HG02884 (cell line): ENCODE measurements around the gene PHPT1.

Experiments used
- ATAC-seq: cut with Tn5 transposase; IDR thresholded peaks from one replicate; pipeline ENCODE4 v1.9.1; 2021; ENCODE audit warnings: mild to moderate bottlenecking, moderate library complexity; ENCODE audit not compliant: unreplicated experiment

The PHPT1 gene

DNA sequence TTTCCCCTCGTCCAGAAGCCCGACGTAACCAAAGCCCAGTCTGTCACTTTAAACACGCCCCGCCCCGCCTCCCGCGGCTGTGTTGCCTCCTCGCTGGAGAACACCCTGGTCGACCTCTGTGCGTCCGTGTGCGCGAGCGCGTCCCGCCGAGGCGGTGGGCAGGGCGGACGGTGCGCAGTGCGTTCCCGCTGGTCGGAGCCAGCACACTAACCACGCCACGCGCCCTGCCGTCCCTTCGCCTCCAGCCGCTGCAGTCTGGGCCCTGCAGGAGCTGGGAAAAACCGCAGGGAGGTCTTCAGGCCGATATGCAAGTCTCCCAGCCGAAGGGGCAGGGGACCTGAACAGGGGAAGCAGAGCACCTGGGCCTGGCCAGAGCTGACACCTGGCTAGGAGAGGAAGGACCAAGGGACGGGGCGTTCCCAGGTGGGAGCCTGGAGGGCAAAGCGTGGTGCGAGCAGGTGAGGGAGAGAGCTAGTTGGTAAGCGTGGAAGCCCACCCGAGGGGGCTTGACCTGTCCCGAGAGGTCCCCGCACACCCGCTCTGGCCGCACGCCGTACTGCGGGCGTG, 1.3 kb upstream of the PHPT1 start:
- no peak for ATAC-seq

DNA sequence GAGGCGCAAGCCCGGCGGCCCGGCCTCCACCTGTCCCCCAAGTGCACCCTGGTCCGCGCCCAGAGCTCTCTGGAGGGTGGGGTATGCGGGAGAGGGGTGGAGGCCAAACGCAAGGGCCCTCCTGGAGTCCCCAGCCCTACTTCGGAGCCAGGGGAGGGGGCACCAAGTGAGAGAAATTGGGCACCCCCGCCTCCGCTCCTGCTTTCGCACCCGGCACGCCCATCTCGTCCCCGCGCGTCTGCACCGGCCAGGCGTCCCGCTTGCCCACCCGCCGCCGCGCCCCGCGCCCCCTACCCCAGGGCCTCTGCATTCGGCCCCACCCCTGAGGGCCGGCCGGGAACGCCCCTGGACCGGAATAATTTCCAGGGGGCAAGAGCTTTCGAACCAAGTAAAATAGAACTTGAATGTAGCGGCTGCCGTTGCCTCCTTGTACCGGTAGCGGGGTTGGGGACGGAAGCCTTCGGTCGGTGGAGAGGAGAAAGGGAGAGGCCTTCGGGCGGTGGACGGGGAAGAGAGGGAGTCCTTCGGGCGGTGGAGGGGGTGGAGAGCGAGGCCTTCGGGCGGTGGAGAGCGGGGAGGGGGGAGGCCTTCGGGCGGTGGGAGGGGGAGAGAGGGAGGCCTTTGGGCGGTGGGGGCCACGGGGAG, 694 bp upstream of the PHPT1 start:
- ATAC-seq = no peak

- ATAC-seq = no peak
These were observed 1.0 kb downstream of the PHPT1 start for GRCh38 chr9:136849960-136850865.

- no peak for ATAC-seq
These were observed 1.9 kb downstream of the PHPT1 start for GRCh38 chr9:136850866-136851775.

DNA sequence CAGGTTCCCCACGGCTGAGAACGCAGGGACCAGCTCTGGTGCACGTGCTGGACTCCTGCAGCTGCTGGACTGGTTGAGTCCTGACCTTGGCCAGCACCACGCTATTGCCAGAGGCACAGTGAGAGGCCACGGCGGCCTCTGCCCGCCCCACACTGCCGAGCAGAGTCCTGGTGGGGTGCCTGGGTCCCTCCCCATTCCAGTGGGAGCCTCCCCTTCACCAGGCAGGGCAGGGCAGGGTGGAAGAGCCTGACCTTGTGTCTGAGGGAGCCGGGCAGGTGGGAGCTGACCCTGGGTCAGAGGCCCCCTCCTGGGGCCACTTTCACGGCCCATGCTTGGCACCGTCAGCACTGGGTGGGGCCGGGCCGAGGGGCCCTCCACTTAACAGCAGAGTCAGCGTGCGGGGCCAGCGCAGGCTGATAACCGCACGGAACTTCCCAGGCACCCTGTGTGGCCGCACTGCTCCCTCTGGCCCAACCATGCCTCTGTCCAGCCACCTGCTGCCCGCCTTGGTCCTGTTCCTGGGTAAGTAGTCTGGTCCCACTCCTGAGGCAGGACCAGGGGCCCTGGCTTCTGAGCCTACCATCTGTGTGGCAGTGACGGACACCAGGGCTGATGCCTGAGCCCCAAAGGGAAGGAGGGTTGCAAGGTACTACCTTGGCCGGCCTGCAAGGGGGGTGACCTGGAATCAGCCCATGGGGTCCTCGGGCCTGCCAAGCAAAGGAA, 2.9 kb downstream of the PHPT1 start, which contains the start of gene MAMDC4:
MAMDC4 (plus strand) TSS at position 406 of the 723 bp plus-strand sequence; CDS start at position 477, 71 bp downstream.
- ATAC-seq = no peak

DNA sequence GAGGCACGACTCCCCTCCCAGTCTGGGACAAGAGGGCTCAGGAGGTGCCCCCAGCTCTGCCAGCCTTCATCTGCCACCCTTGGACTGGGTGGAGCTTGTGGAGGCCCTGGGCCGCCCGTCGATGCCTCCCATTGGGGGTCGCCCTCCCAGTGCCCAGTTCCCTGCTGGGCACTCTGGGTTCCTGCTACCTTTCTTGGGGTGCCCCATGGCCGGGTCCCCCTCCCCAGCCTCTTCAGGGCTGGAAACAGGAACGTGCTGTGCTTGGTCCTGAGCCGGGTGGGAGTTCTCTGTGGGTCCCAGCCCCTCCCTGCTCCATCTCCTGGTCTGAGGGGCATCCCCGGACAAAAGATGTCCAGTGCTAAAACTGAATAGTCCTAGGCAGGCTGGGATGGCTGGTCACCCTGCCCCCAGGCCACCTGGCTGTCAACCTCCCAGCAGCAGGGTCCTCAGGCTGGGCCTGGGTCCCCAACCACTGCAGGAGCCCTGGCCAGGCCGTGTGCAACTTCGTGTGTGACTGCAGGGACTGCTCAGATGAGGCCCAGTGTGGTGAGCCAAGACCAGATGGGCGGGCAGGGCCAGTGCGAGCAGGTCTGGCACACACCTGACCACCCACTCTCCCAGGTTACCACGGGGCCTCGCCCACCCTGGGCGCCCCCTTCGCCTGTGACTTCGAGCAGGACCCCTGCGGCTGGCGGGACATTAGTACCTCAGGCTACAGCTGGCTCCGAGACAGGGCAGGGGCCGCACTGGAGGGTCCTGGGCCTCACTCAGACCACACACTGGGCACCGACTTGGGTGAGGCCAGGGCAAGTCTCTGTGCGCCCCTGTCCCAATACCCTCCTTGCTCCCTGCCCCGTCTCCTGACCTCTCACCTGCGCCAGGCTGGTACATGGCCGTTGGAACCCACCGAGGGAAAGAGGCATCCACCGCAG, 3.7 kb downstream of the PHPT1 start:
- no peak for ATAC-seq

GRCh38 chr9:136853596-136854112, 4.4 kb downstream of the PHPT1 start:
- ATAC-seq = no peak

DNA sequence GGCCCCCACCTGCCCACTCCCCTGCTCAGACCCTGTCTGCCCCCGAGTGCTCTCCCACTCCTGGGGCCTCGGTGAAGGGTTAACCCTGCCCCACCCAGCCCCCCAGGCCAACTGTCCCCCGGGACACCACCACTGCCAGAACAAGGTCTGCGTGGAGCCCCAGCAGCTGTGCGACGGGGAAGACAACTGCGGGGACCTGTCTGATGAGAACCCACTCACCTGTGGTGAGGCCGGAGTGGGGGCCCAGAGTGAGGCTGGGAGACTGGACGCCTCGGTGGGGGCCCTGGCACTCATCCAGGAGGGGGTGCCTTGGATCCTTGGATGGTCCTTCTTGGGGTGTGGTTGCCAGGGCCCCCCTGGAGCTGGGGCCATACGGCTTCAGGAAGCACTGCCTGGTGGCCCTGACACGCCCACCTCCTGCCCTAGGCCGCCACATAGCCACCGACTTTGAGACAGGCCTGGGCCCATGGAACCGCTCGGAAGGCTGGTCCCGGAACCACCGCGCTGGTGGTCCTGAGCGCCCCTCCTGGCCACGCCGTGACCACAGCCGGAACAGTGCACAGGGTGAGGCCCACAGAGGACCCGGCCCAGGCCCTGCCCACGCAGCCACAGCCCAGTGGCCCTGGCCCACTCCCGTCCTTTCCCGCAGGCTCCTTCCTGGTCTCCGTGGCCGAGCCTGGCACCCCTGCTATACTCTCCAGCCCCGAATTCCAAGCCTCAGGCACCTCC, 5.1 kb downstream of the PHPT1 start:
- ATAC-seq = no peak

DNA sequence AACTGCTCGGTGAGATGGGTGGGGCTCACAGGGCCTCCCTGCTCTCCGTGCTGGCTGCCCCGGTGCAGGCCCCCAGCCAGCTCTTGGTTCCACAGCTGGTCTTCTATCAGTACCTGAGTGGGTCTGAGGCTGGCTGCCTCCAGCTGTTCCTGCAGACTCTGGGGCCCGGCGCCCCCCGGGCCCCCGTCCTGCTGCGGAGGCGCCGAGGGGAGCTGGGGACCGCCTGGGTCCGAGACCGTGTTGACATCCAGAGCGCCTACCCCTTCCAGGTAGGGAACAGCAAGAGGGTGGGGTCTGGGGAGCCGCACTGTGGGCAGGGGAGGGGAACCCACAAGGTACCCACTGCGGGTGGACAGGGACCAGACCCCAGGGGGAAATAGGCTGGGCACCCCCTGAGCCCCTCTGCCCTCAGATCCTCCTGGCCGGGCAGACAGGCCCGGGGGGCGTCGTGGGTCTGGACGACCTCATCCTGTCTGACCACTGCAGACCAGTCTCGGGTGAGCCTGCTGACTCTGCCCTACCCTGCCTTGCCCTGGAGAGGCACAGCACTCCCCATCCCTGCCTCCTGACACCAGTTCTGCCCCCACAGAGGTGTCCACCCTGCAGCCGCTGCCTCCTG, 5.7 kb downstream of the PHPT1 start:
- no peak for ATAC-seq

DNA sequence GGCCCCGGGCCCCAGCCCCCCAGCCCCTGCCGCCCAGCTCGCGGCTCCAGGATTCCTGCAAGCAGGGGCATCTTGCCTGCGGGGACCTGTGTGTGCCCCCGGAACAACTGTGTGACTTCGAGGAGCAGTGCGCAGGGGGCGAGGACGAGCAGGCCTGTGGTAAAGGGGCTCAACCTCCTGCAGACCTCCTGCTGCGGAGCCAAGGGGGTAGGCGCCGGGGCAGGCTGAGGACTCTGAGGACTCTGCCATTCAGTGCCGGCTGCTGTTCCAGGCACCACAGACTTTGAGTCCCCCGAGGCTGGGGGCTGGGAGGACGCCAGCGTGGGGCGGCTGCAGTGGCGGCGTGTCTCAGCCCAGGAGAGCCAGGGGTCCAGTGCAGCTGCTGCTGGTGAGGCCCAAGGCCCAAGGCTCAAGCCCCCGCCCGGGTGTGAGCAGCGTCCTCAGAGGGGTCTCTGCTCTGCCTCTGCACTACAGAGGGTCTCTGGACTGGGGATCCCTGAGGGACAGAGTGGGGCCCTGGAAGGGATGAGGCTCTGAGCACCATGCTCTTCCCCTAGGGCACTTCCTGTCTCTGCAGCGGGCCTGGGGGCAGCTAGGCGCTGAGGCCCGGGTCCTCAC, 6.4 kb downstream of the PHPT1 start:
- ATAC-seq = no peak

- no peak for ATAC-seq
These were observed 6.9 kb downstream of the PHPT1 start for GRCh38 chr9:136856079-136856476.

DNA sequence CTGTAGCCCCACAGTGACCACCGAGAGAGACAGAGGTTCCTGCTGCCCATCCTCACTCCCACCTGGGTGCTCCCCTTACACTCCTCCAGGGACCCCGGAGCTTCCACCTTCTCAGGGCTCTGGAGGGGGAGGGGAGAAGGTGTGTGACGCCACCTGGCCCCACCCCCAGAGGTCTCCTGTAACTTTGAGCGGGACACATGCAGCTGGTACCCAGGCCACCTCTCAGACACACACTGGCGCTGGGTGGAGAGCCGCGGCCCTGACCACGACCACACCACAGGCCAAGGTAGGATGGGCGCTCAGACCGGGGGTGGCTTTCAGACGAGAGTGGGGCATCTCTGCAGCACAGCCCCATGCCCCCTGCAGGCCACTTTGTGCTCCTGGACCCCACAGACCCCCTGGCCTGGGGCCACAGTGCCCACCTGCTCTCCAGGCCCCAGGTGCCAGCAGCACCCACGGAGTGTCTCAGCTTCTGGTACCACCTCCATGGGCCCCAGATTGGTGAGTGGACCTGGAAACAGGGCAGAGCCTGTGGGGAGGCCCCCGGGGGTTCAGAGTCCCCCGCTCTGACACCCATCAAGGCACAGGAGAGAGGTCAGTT, 7.4 kb downstream of the PHPT1 start:
- ATAC-seq = no peak

GRCh38 chr9:136857166-136857565, 8.0 kb downstream of the PHPT1 start:
- ATAC-seq = no peak

- no peak for ATAC-seq
These were observed 8.6 kb downstream of the PHPT1 start for GRCh38 chr9:136857581-136858412.

DNA sequence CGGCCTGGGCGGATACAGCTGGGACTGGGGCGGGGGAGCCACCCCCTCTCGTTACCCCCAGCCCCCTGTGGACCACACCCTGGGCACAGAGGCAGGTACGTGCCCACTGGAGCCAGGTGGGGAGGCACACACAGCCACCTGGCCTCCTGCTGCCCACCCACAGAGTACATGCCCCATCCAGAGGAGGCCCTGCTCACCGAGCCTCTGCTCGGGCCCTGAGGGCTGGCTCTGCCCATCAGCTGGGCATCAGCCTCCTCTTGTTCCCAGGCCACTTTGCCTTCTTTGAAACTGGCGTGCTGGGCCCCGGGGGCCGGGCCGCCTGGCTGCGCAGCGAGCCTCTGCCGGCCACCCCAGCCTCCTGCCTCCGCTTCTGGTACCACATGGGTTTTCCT, 9.2 kb downstream of the PHPT1 start:
- no peak for ATAC-seq
